Measurements from ENCODE around the gene HES5.

The HES5 gene

GRCh38 chr1:2528966-2529783, 888 bp downstream of the HES5 start:
- no peak overlapping the region for H3K4me3 ChIP-seq (ENCODE audit: low read depth, low read length)
- H3K27me3 ChIP-seq (ENCODE audit: control insufficient read depth, insufficient read depth, low read length): no peaks in the 10 kb centered on the region
- peak overlapping the region; percentile 56 for H2AFZ ChIP-seq
- H3K36me3 ChIP-seq (ENCODE audit: control insufficient read depth, insufficient read depth, low read length): no peaks in the 10 kb centered on the region
- H3K79me2 ChIP-seq: peaks cover 15% of the 10 kb centered on the region
- peak overlapping the region; percentile 51 for H3K4me2 ChIP-seq (ENCODE audit: low read length)
- H3K9ac ChIP-seq: no peak overlapping the region
- H3K9me3 ChIP-seq (ENCODE audit: control insufficient read depth, low read length): no peaks in the 10 kb centered on the region
- no peak for TF ChIP-seq CTCF (IDR thresholded peaks at IDR 0.05)
- H3K27ac ChIP-seq: no peak overlapping the region
- H3K4me1 ChIP-seq: peaks cover 3% of the 10 kb centered on the region

- Histone ChIP-seq H2AFZ (no peak overlapping the region), H3K36me3 (ENCODE audit: control insufficient read depth, insufficient read depth, low read length) (no peaks in the 10 kb centered on the region), H3K4me1 (peaks cover 3% of the 10 kb centered on the region), H3K9me3 (ENCODE audit: control insufficient read depth, low read length) (no peaks in the 10 kb centered on the region), H3K27me3 (ENCODE audit: control insufficient read depth, insufficient read depth, low read length) (no peaks in the 10 kb centered on the region), H3K4me2 (ENCODE audit: low read length) (no peak overlapping the region), H3K9ac (no peak overlapping the region), H3K4me3 (ENCODE audit: low read depth, low read length) (no peak overlapping the region), H3K27ac (no peak overlapping the region), H3K79me2 (peaks cover 19% of the 10 kb centered on the region)
- no peak for TF ChIP-seq CTCF (IDR thresholded peaks at IDR 0.05)
Observed at GRCh38 chr1:2528611-2528965, 1.5 kb downstream of the HES5 start.

GRCh38 chr1:2528016-2528415, 2.0 kb downstream of the HES5 start:
- Histone ChIP-seq H3K9ac (no peak overlapping the region), H3K27ac (no peak overlapping the region), H3K4me2 (ENCODE audit: low read length) (no peak overlapping the region), H3K36me3 (ENCODE audit: control insufficient read depth, insufficient read depth, low read length) (no peaks in the 10 kb centered on the region), H3K79me2 (peaks cover 19% of the 10 kb centered on the region), H3K9me3 (ENCODE audit: control insufficient read depth, low read length) (no peaks in the 10 kb centered on the region), H3K4me3 (ENCODE audit: low read depth, low read length) (no peak overlapping the region), H2AFZ (no peak overlapping the region), H3K27me3 (ENCODE audit: control insufficient read depth, insufficient read depth, low read length) (no peaks in the 10 kb centered on the region), H3K4me1 (peaks cover 3% of the 10 kb centered on the region)
- no peak for TF ChIP-seq CTCF (IDR thresholded peaks at IDR 0.05)

GRCh38 chr1:2527556-2527860, 2.6 kb downstream of the HES5 start:
- Histone ChIP-seq H2AFZ (no peak overlapping the region), H3K27ac (no peak overlapping the region), H3K27me3 (ENCODE audit: control insufficient read depth, insufficient read depth, low read length) (no peaks in the 10 kb centered on the region), H3K9me3 (ENCODE audit: control insufficient read depth, low read length) (no peaks in the 10 kb centered on the region), H3K36me3 (ENCODE audit: control insufficient read depth, insufficient read depth, low read length) (no peaks in the 10 kb centered on the region), H3K4me2 (ENCODE audit: low read length) (no peak overlapping the region), H3K79me2 (peaks cover 19% of the 10 kb centered on the region), H3K9ac (no peak overlapping the region), H3K4me1 (peaks cover 3% of the 10 kb centered on the region), H3K4me3 (ENCODE audit: low read depth, low read length) (no peak overlapping the region)
- no peak for TF ChIP-seq CTCF (IDR thresholded peaks at IDR 0.05)
